ENCODE results near the gene ADCY6.
"Not testable (repeated sequence)": the region's sequence is repeated elsewhere in the genome, so short reads cannot be mapped to it uniquely, and the experiment has no call there.

- TF ChIP-seq CTCF, POLR2A (IDR thresholded peaks at IDR 0.05): not testable (repeated sequence)
These were observed 68.7 kb downstream of the ADCY6 start for GRCh38 chr12:48720171-48720570.
